NCI-H1694 (cell line): ENCODE measurements around the gene SLC5A10.
"Not testable (repeated sequence)": the region's sequence is repeated elsewhere in the genome, so short reads cannot be mapped to it uniquely, and the experiment has no call there.

Experiments
- DNase-seq: peaks from one replicate; lab custom pipeline; 2025; lab: John Stamatoyannopoulos, UW

Gene SLC5A10

GRCh38 chr17:18947866-18948265 lies 4.1 kb upstream of the SLC5A10 start:
- no peak for DNase-seq

DNA sequence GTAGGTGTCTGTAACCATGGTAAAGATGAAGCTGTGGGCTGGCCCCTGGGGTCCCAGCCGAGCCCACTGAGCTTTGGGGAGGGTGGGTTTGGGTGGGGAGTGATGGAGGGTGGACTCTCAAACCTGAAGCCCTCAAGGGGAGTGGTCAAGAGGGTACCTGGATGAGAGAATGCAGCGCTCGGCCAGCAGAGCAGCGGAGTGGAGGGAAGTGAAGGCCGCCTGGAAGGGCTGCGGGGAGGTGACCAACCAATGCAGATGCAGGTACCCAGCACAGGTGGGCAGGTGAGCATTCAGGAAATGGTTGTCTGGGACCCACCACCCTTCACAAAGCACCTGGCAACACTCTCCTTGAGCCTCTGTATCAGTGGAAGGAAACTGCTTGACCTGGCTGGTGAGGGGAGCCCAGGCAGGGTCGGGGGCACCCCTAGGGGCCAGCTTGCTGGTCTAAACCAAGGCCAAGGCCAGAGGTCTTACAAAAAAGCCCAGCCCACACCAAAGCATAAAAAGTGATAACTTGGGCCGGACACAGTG lies 3.4 kb upstream of the SLC5A10 start:
- DNase-seq = no peak

GRCh38 chr17:18949566-18949965 lies 2.4 kb upstream of the SLC5A10 start:
- no peak for DNase-seq

- no peak for DNase-seq
Measured at GRCh38 chr17:18950346-18950745, 1.6 kb upstream of the SLC5A10 start.

DNA sequence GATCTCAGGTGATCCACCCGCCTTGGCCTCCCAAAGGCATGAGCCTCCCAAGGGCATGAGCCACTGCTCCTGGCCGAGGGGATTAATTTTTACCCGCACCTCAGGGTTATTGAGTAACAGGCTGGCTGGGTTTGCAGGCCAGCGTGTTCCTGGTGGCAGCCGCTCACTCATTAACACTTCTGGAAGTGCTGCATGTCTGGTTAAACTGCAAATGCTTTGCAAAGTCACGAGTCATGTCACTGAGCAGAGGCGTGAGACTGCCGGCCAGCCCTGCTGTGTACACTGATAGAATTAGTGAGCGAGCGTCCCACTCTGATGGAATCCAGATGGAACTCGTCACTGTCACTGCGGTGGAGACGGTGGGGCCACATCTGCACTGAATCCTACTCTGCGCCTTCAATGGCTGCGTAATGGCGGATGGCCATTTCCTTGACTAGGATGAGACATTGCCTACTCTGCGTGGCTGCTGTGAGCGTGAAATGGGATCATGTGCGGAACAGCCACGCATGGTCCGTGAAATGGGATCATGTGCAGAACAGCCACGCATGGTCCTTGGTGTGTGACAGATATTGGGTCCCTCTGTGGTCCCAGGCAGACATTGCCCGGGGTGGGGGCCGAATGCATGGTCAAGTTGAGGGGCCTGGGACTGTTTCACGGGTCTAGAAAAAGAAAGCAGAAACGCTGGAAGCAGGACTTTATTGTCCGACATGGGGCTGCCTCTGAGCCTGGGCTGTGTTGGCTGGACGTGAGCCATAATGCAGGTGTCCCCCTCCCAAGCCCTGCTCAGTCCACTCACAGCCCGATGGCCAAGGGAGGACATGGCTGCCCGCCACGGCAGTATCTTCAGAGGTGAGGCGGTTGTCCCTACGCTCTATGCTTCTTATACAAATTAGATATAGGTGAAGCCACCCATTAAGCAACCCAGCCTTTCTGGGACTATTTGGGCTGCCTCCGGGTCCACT lies 740 bp upstream of the SLC5A10 start:
- no peak for DNase-seq

- no peak for DNase-seq
Measured at GRCh38 chr17:18953231-18953728, 1.3 kb downstream of the SLC5A10 start.

DNA sequence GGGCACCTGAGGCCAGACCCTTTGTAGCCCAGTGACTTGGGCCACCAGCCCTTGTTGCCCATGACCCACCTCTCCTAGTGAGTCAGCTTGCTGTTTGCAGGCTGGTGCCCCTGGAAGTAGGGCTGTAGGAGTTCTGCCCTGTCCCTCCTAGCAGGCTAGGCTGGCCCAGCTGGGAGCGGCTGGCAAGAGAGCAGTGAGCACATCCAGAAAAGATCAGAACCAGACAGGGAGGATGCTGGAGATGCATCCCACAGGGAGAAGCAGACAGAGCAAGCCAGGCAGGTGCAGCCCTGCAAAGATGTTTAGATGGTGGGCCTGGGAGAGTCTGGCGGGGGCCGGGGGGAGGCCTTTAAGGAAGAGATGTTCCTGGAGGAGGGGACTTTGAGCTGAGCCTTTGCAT lies 2.4 kb downstream of the SLC5A10 start:
- no peak for DNase-seq

GRCh38 chr17:18955009-18955408 lies 3.0 kb downstream of the SLC5A10 start:
- no peak for DNase-seq

- not testable (repeated sequence) for DNase-seq
Measured at GRCh38 chr17:18956021-18956420, 4.1 kb downstream of the SLC5A10 start.

DNA sequence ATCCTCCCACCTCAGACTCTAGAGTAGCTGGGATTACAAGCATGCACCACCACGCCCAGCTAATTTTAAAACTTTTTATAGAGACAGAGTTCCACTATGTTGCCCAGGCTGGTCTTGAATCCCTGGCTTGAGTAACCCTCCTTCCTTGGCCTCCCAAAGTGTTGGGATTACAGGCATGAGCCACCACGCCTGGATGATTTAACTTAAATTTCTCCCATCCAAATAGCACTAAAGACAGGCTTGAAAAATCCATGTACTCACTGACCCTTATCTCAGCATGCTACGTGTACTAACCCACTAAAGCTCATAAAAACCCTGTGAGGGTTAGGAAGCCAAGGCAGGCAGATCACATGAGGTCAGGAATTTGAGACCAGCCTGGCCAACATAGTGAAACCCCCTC lies 4.6 kb downstream of the SLC5A10 start:
- no peak for DNase-seq

DNA sequence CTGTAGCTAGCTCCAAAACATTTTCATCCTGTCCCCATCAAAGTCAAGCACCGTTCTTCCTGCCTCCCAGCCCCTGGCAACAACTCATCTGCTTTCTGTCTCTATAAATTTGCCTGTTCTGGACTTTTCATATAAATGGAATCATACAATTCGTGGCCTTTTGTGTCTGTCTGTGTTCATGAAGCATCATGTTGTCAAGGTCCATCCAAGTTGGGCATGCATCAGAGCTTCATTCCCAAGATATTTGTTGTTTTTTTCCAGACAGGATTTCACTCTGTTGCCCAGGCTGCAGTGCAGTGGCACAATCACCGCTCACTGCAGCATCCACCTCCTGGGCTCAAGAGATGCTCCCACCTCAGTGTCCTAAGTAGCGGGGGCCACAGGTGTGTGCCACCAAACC lies 5.9 kb downstream of the SLC5A10 start:
- DNase-seq = no peak

GRCh38 chr17:18958611-18959010 lies 6.6 kb downstream of the SLC5A10 start:
- DNase-seq = no peak

DNA sequence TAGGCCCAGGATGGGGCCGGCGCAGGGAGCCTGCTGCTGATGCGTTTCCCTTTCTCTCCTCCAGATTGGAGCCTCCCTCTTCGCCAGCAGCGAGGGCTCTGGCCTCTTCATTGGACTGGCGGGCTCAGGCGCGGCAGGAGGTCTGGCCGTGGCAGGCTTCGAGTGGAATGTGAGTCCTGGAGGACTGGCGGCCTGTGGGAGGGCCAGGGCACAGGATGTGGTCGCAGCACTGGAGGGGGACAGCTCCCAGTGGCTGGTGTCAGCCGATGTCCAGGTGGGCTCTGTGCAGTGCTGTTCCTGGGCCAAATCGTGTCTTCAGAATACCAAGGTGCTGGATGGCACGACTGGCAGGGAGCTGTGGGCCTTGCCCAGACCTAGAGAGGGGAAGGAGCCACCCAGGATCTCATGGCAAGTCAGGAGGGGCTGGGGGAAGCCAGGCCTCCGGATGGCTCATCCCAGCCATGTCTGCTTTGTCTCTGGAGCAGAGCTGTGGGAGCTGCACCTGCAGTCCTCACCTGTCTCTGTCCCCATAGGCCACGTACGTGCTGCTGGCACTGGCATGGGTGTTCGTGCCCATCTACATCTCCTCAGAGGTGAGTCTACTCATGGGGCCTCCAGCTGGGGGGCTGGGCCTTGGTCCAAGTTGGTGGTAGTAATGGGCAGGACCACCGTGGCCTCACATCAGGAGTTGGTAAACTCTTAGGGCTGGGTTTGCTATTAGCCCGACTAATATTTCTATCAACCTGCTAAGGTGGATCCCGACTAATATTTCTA lies 7.3 kb downstream of the SLC5A10 start:
- DNase-seq = no peak

- no peak for DNase-seq
Measured at GRCh38 chr17:18959845-18960240, 7.9 kb downstream of the SLC5A10 start.

- DNase-seq = no peak
Measured at GRCh38 chr17:18960241-18960665, 8.3 kb downstream of the SLC5A10 start.

GRCh38 chr17:18960803-18961511 lies 9.0 kb downstream of the SLC5A10 start:
- DNase-seq = peak; percentile 64

GRCh38 chr17:18961634-18962493 lies 9.9 kb downstream of the SLC5A10 start:
- DNase-seq = no peak

DNA sequence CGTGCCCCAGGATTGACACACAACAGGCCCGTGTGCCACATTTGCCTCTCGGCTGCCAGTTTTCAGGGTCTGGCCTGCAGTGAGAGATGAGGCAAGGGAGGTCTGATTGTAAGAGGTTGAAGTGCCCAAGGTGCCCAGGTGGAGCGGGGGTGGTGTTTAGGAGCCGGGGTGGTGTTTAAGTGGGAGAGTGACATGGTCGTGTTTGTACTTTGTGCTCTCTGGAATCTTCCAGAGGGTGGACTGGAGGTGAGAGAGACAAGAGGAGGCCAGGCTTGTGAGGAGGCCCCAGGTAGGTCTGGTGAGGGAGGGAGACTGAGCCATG lies 10.5 kb downstream of the SLC5A10 start:
- no peak for DNase-seq

DNA sequence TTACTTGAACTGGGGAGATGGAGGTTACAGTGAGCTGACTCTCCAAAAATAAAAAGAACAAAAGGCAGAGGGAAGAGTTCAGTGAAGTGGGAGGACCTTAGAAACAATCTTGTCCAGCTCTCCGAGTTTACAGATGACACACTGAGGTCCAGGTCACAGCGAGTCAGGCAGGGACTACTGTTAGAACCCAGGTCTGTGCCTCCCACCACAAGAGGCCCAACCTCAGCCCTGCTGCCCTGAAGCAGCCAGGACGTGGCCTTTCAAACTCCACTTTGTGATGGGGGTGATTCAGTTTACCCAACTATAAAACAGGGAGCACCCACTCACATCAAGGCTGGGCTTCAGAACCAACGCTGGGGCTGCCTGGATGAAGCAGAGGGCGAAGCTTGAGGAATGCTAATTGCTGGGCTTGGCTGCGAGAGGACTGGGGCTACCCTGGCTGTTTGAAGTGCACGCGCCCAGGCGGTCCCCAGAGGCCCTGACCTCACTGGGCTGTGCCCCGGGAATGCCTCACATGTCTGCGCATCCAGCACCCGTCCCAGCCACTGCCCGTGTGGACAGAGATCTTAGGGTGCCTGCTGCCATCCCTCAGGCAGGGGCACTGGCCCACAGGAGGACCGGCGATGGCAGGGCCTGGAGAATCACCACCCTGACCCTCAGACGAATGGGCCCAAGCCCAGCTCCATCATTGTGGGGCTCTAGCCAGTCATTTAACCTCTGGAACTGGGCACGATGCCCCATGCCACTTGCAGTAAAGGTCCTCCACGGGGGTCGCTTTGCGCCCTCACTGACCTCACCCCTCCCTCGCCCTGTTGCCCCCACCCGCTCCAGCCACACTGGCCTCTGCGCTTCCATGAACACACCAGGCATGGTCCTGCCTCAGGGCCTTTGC lies 11.4 kb downstream of the SLC5A10 start:
- no peak for DNase-seq

DNA sequence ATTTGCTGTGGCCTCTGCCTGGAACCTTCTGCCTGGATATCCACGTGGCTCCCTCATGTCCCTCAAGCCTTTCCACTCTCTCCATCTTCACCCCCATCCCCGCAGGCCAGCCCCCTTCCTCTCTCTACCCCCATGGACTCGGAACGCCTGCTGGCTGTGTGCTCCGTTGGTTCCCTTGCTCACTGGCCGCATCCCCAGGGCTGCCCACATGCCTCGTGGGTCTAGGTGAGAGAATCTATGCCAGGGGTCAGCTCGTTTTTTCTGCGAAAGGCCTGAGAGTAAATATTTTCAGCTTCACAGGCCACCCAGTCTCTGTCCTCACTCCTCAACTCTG lies 12.0 kb downstream of the SLC5A10 start:
- DNase-seq = no peak
